Gastroesophageal sphincter (tissue), 3 donors: ENCODE results near the gene PSMD3.

Experiments
- CTCF ChIP-seq, 4 experiments: fragments of 200-600 bp in 2 of 4; fragments of 450-650 bp in 2 of 4; sonication (generic) in 1 of 4; IDR thresholded peaks; one replicate each; pipeline ENCODE4 v1.5.1; 2017 to 2019; ENCODE audit warnings: antibody characterized with exemption in 4 of 4, mild to moderate bottlenecking in 2 of 4, moderate library complexity in 2 of 4
- EP300 ChIP-seq: sonication (generic); formaldehyde crosslinking; IDR thresholded peaks from one replicate; pipeline ENCODE4 v1.6.1; 2017; ENCODE audit warnings: antibody characterized with exemption, mild to moderate bottlenecking
- POLR2A ChIP-seq, 2 donors: fragments of 450-650 bp; IDR thresholded peaks; one replicate each; pipeline ENCODE4 v1.6.1; 2017; ENCODE audit warnings: antibody characterized with exemption in 2 of 2, mild to moderate bottlenecking in 2 of 2, moderate library complexity in 1 of 2

- TF ChIP-seq CTCF (IDR thresholded peaks at IDR 0.05) (no peak), POLR2A (IDR thresholded peaks at IDR 0.05) (no peak), EP300 (no peak)
Measured at GRCh38 chr17:40004072-40004471, 23.5 kb downstream of the PSMD3 start.
